Neural cell (in vitro differentiated cells): ENCODE measurements around the gene SFMBT1. TPM values are rescaled to one million over a fixed set of nuclear protein-coding genes. Genes with fewer than 3 reads are reported as not detected.

ENCODE experiments used
- H2AFZ ChIP-seq: fragments of 200-600, 300-800 bp; sonication (generic), shearing (Covaris generic); 2 replicates; pipeline ENCODE4 v1.6.0; 2014; ENCODE audit warnings: low read depth, mild to moderate bottlenecking, antibody characterized with exemption, low read length, moderate library complexity
- H3F3A ChIP-seq: fragments of 200-600 bp; shearing (Covaris generic); 2 replicates; pipeline ENCODE4 v1.6.1; 2016; ENCODE audit warnings: mild to moderate bottlenecking, moderate library complexity, mixed read lengths, antibody characterized with exemption, low read length; ENCODE audit not compliant: insufficient read depth, poor library complexity, severe bottlenecking
- H3K27ac ChIP-seq: fragments of 200-600, 300-800 bp; sonication (generic), shearing (Covaris generic); 2 replicates; pipeline ENCODE4 v1.5.1; 2014; ENCODE audit warnings: mild to moderate bottlenecking, low read length, moderate library complexity
- H3K27me3 ChIP-seq: fragments of 300-800, 200-600 bp; sonication (generic), shearing (Covaris generic); 2 replicates; pipeline ENCODE4 v1.6.0; 2014; ENCODE audit warnings: mild to moderate bottlenecking, low read depth, low read length, moderate library complexity; ENCODE audit not compliant: insufficient read depth
- H3K36me3 ChIP-seq: fragments of 300-800, 200-600 bp; sonication (generic), shearing (Covaris generic); 2 replicates; pipeline ENCODE4 v1.5.1; 2014; ENCODE audit warnings: mild to moderate bottlenecking, antibody characterized with exemption, low read length, moderate library complexity; ENCODE audit not compliant: insufficient read depth
- H3K4me2 ChIP-seq: fragments of 300-800, 200-600 bp; sonication (generic), shearing (Covaris generic); 2 replicates; pipeline ENCODE4 v1.6.0; 2014; ENCODE audit warnings: mild to moderate bottlenecking, low read length
- H3K4me3 ChIP-seq: fragments of 300-800, 200-600 bp; sonication (generic), shearing (Covaris generic); 2 replicates; pipeline ENCODE4 v1.5.1; 2014; ENCODE audit warnings: mild to moderate bottlenecking, low read length, moderate library complexity
- H3K79me2 ChIP-seq: fragments of 200-600 bp; shearing (Covaris generic); replicated peaks from 2 replicates; pipeline ENCODE4 v1.6.0; 2014; ENCODE audit warnings: mild to moderate bottlenecking, low read length, moderate library complexity; ENCODE audit not compliant: insufficient read depth
- H3K9ac ChIP-seq: fragments of 300-800, 200-600 bp; sonication (generic), shearing (Covaris generic); 2 replicates; pipeline ENCODE4 v1.6.1; 2016; ENCODE audit warnings: mild to moderate bottlenecking, low read length, mixed read lengths
- H3K9me2 ChIP-seq: fragments of 200-600 bp; shearing (Covaris generic); 2 replicates; pipeline ENCODE4 v1.6.1; 2016; ENCODE audit warnings: mild to moderate bottlenecking, low read length, mixed read lengths; ENCODE audit not compliant: insufficient read depth
- H3K9me3 ChIP-seq: fragments of 200-600, 300-800 bp; sonication (generic), shearing (Covaris generic); 2 replicates; pipeline ENCODE4 v1.6.1; 2016; ENCODE audit warnings: mild to moderate bottlenecking, mixed run types, low read length, moderate library complexity, mixed read lengths
- H4K20me1 ChIP-seq: fragments of 200-600 bp; shearing (Covaris generic); 2 replicates; pipeline ENCODE4 v1.6.1; 2016; ENCODE audit warnings: mild to moderate bottlenecking, mixed run types; ENCODE audit not compliant: insufficient read depth
- CTCF ChIP-seq: fragments of 450-650 bp; IDR thresholded peaks from 2 replicates; pipeline ENCODE4 v1.5.1; 2014; ENCODE audit warnings: antibody characterized with exemption, mild to moderate bottlenecking, moderate library complexity; ENCODE audit not compliant: poor library complexity, severe bottlenecking
- EP300 ChIP-seq: fragments of 450-650 bp; conservative IDR thresholded peaks from 2 replicates; pipeline ENCODE4 v1.6.1; 2014; ENCODE audit warnings: antibody characterized with exemption, mild to moderate bottlenecking, moderate library complexity; ENCODE audit not compliant: poor library complexity, severe bottlenecking
- EZH2 ChIP-seq: fragments of 200-600, 300-800 bp; shearing (Covaris generic), sonication (generic); IDR thresholded peaks from 2 replicates; pipeline ENCODE4 v1.6.1; 2014; ENCODE audit warnings: antibody characterized with exemption, low read length, borderline replicate concordance, mild to moderate bottlenecking; ENCODE audit not compliant: insufficient read depth, poor library complexity, severe bottlenecking
- MXI1 ChIP-seq: fragments of 450-650 bp; conservative IDR thresholded peaks from 2 replicates; pipeline ENCODE4 v1.6.1; 2014; ENCODE audit warnings: antibody characterized with exemption, mild to moderate bottlenecking; ENCODE audit not compliant: poor library complexity, severe bottlenecking
- POLR2AphosphoS5 ChIP-seq: IDR thresholded peaks from 2 replicates; pipeline ENCODE4 v1.6.1; 2012
- RAD21 ChIP-seq: fragments of 450-650 bp; conservative IDR thresholded peaks from 2 replicates; pipeline ENCODE4 v1.6.1; 2014; ENCODE audit warnings: antibody characterized with exemption, mild to moderate bottlenecking, moderate library complexity
- REST ChIP-seq: IDR thresholded peaks from 2 replicates; pipeline ENCODE4 v1.6.1; 2012; ENCODE audit warnings: borderline replicate concordance
- SMC3 ChIP-seq: fragments of 450-650 bp; conservative IDR thresholded peaks from 2 replicates; pipeline ENCODE4 v1.6.1; 2014; ENCODE audit warnings: antibody characterized with exemption, mild to moderate bottlenecking, moderate library complexity; ENCODE audit not compliant: poor library complexity
- TAF1 ChIP-seq: IDR thresholded peaks from 2 replicates; pipeline ENCODE4 v1.6.1; 2012; ENCODE audit warnings: low read depth
- polyA plus RNA-seq: library from polyadenylated mRNA; depleted of rRNA; stranded (reverse); fragments of >200 nt; gene quantifications from 2 replicates; pipeline ENCODE4 v1.2.3, GENCODE V29; 2014

The SFMBT1 gene
- polyA plus RNA-seq, 1 donor from 2014 or later: 17.3 TPM

GRCh38 chr3:53008932-53009331, 36.9 kb downstream of the SFMBT1 start:
- Histone ChIP-seq H4K20me1 (no peaks in the 10 kb centered on the region), H3K4me2 (no peak overlapping the region), H2AFZ (no peak overlapping the region), H3F3A (no peaks in the 10 kb centered on the region), H3K9me3 (no peaks in the 10 kb centered on the region), H3K36me3 (no peaks in the 10 kb centered on the region), H3K27me3 (no peaks in the 10 kb centered on the region), H3K9me2 (no peaks in the 10 kb centered on the region), H3K27ac (no peak overlapping the region), H3K9ac (no peak overlapping the region), H3K79me2 (no peaks in the 10 kb centered on the region), H3K4me3 (no peak overlapping the region)
- TF ChIP-seq TAF1 (no peak), EP300 (no peak), MXI1 (no peak), EZH2 (no peak), SMC3 (no peak), POLR2AphosphoS5 (no peak), RAD21 (no peak), REST (no peak), CTCF (no peak)

GRCh38 chr3:53005854-53006513, 39.9 kb downstream of the SFMBT1 start:
- Histone ChIP-seq H3K9ac (no peak overlapping the region), H3K4me3 (no peak overlapping the region), H3K36me3 (no peaks in the 10 kb centered on the region), H3K27ac (no peak overlapping the region), H3K79me2 (no peaks in the 10 kb centered on the region), H3K9me3 (no peaks in the 10 kb centered on the region), H3K9me2 (no peaks in the 10 kb centered on the region), H4K20me1 (no peaks in the 10 kb centered on the region), H3F3A (no peaks in the 10 kb centered on the region), H3K4me2 (no peak overlapping the region), H3K27me3 (no peaks in the 10 kb centered on the region), H2AFZ (no peak overlapping the region)
- TF ChIP-seq MXI1: no peak
- TF ChIP-seq EP300: no peak
- no peak for TF ChIP-seq REST
